GM23338 (cell line): ENCODE results near the gene DYNLT2. TPM values are rescaled to one million over a fixed set of nuclear protein-coding genes. Genes with fewer than 3 reads are reported as not detected.

Experiments
- ATAC-seq: fragments of 200-7000 bp; cut with Tn5 transposase; 3 replicates; pipeline ENCODE4 v1.9.1; 2020
- DNase-seq: peaks from one replicate; pipeline ENCODE4 v3.0.0-alpha.2; 2015; ENCODE audit warnings: low spot score
- H2AFZ ChIP-seq: fragments of 200-600 bp; sonication (generic); 2 replicates; pipeline ENCODE4 v1.8.0; 2016; ENCODE audit warnings: antibody characterized with exemption, mild to moderate bottlenecking, moderate library complexity
- H3F3A ChIP-seq: fragments of 200-600 bp; sonication (generic); replicated peaks from 2 replicates; pipeline ENCODE4 v1.8.0; 2017; ENCODE audit warnings: antibody characterized with exemption, mixed run types, low read depth
- H3K27ac ChIP-seq: fragments of 200-600 bp; sonication (generic); 2 replicates; pipeline ENCODE4 v1.6.1; 2016; ENCODE audit warnings: low read depth
- H3K27me3 ChIP-seq: fragments of 200-600 bp; sonication (generic); 2 replicates; pipeline ENCODE4 v1.8.0; 2016; ENCODE audit warnings: mild to moderate bottlenecking, mixed run types, moderate library complexity; ENCODE audit not compliant: insufficient read depth
- H3K36me3 ChIP-seq: fragments of 200-600 bp; sonication (generic); 2 replicates; pipeline ENCODE4 v1.8.0; 2016; ENCODE audit warnings: mild to moderate bottlenecking; ENCODE audit not compliant: insufficient read depth
- H3K4me1 ChIP-seq: fragments of 200-600 bp; sonication (generic); 2 replicates; pipeline ENCODE4 v1.8.0; 2016; ENCODE audit warnings: mild to moderate bottlenecking, moderate library complexity; ENCODE audit not compliant: insufficient read depth
- H3K4me2 ChIP-seq: fragments of 200-600 bp; sonication (generic); 2 replicates; pipeline ENCODE4 v1.7.1; 2017; ENCODE audit warnings: mixed run types
- H3K4me3 ChIP-seq: fragments of 200-600 bp; sonication (generic); 2 replicates; pipeline ENCODE4 v1.6.1; 2016; ENCODE audit warnings: mixed run types
- H3K79me2 ChIP-seq: fragments of 200-600 bp; sonication (generic); replicated peaks from 2 replicates; pipeline ENCODE4 v1.8.0; 2017; ENCODE audit warnings: mild to moderate bottlenecking; ENCODE audit not compliant: insufficient read depth
- H3K9me2 ChIP-seq: fragments of 200-600 bp; sonication (generic); 2 replicates; pipeline ENCODE4 v1.8.0; 2017; ENCODE audit not compliant: insufficient read depth
- H4K20me1 ChIP-seq: fragments of 200-600 bp; sonication (generic); replicated peaks from 2 replicates; pipeline ENCODE4 v1.8.0; 2017; ENCODE audit warnings: mild to moderate bottlenecking; ENCODE audit not compliant: insufficient read depth
- H3K27ac Mint-ChIP-seq: 2 replicates; pipeline ENCODE4 v1.8.0; 2020; ENCODE audit warnings: inconsistent platforms, mild to moderate bottlenecking, moderate library complexity, mixed read lengths
- H3K27me3 Mint-ChIP-seq: 3 replicates; pipeline ENCODE4 v1.8.0; 2022; ENCODE audit warnings: low read depth, mild to moderate bottlenecking, moderate library complexity, mixed read lengths, inconsistent platforms; ENCODE audit not compliant: insufficient read depth, poor library complexity
- H3K36me3 Mint-ChIP-seq: 3 replicates; pipeline ENCODE4 v1.8.0; 2021; ENCODE audit warnings: low read depth, mild to moderate bottlenecking, inconsistent platforms, moderate library complexity, mixed read lengths
- H3K4me1 Mint-ChIP-seq: 3 replicates; pipeline ENCODE4 v1.8.0; 2020; ENCODE audit warnings: mild to moderate bottlenecking, inconsistent platforms, mixed read lengths
- H3K4me3 Mint-ChIP-seq: 3 replicates; pipeline ENCODE4 v1.8.0; 2021; ENCODE audit warnings: moderate library complexity, mild to moderate bottlenecking, inconsistent platforms, mixed read lengths
- H3K9me3 Mint-ChIP-seq: 3 replicates; pipeline ENCODE4 v1.8.0; 2020; ENCODE audit warnings: moderate library complexity, mild to moderate bottlenecking, inconsistent platforms, mixed read lengths
- CREB1 ChIP-seq: fragments of 250-450 bp; sonication (Bioruptor Pico); IDR thresholded peaks from 2 replicates; pipeline ENCODE4 v1.5.0; 2020; ENCODE audit warnings: low read depth, mild to moderate bottlenecking, moderate library complexity
- CTCF ChIP-seq, 2 experiments: fragments of 200-600 bp in 1 of 2; sonication (generic) in 1 of 2; conservative IDR thresholded peaks; 2 replicates each; pipeline versions ENCODE4 v1.5.1 to v1.6.1; 2016 to 2017; ENCODE audit warnings: antibody characterized with exemption in 2 of 2, low read depth in 2 of 2, mild to moderate bottlenecking in 2 of 2, moderate library complexity in 1 of 2
- ETS1 ChIP-seq: IDR thresholded peaks from 2 replicates; pipeline ENCODE4 v1.6.1; 2016; ENCODE audit warnings: antibody characterized with exemption
- EZH2 ChIP-seq: fragments of 200-600 bp; sonication (generic); IDR thresholded peaks from one replicate; pipeline ENCODE4 v1.8.0; 2017; ENCODE audit warnings: antibody characterized with exemption, mild to moderate bottlenecking, low read depth; ENCODE audit not compliant: unreplicated experiment
- EZH2phosphoT487 ChIP-seq: fragments of 200-600 bp; sonication (generic); IDR thresholded peaks from one replicate; pipeline ENCODE4 v1.8.1; 2018; ENCODE audit warnings: antibody characterized with exemption; ENCODE audit not compliant: unreplicated experiment
- JUNB ChIP-seq: IDR thresholded peaks from one replicate; pipeline ENCODE4 v1.6.1; 2016; ENCODE audit warnings: antibody characterized with exemption; ENCODE audit not compliant: unreplicated experiment
- NANOG ChIP-seq: IDR thresholded peaks from 2 replicates; pipeline ENCODE4 v1.6.1; 2016; ENCODE audit warnings: antibody characterized with exemption, borderline replicate concordance
- POLR2AphosphoS5 ChIP-seq: IDR thresholded peaks from 2 replicates; pipeline ENCODE4 v1.6.1; 2016; ENCODE audit warnings: antibody characterized with exemption, low read depth
- REST ChIP-seq: IDR thresholded peaks from one replicate; pipeline ENCODE4 v1.6.1; 2018; ENCODE audit warnings: antibody characterized with exemption; ENCODE audit not compliant: unreplicated experiment
- STAT1 ChIP-seq: IDR thresholded peaks from one replicate; pipeline ENCODE4 v1.6.1; 2016; ENCODE audit warnings: antibody characterized with exemption; ENCODE audit not compliant: unreplicated experiment
- ZNF114 ChIP-seq: fragments of 250-450 bp; sonication (Bioruptor Pico); IDR thresholded peaks from 2 replicates; pipeline ENCODE4 v1.5.0; 2020; ENCODE audit warnings: mild to moderate bottlenecking, moderate library complexity
- ZNF331 ChIP-seq: fragments of 250-450 bp; sonication (Bioruptor Pico); IDR thresholded peaks from 2 replicates; pipeline ENCODE4 v1.5.0; 2020; ENCODE audit warnings: low read depth, mild to moderate bottlenecking, moderate library complexity
- ZNF462 ChIP-seq: fragments of 250-450 bp; sonication (Bioruptor Pico); IDR thresholded peaks from 2 replicates; pipeline ENCODE4 v1.5.0; 2020; ENCODE audit warnings: mild to moderate bottlenecking, moderate library complexity
- polyA plus RNA-seq: library from polyadenylated mRNA; unstranded; fragments of >200 nt; fragmentation: Nextera tagmentation; extraction: Ambion mirVana; gene quantifications from 2 replicates; pipeline ENCODE4 v1.2.1, GENCODE V29; 2016
- total RNA-seq: library from RNA; depleted of rRNA; stranded (reverse); fragments of >200 nt; shearing (Covaris generic); gene quantifications from 2 replicates; pipeline ENCODE4 v1.2.3, GENCODE V29; 2014

DYNLT2 gene
- total and polyA plus RNA-seq, 2 experiments from 2014 or later: 2.8 to 4.4 TPM

- Histone ChIP-seq H3K4me1 (no peaks in the 10 kb centered on the region), H3K4me3 (no peak overlapping the region), H4K20me1 (0 out of 2 replicates have a peak, but pooled peaks cover 14% of the 10 kb centered on the region), H3K79me2 (peaks cover 83% of the 10 kb centered on the region), H2AFZ (no peak overlapping the region), H3K9me2 (no peaks in the 10 kb centered on the region), H3F3A (no peaks in the 10 kb centered on the region), H3K27ac (no peak overlapping the region), H3K4me2 (no peak overlapping the region), H3K36me3 (peaks cover 20% of the 10 kb centered on the region), H3K27me3 (no peaks in the 10 kb centered on the region)
- TF ChIP-seq CREB1 (no peak), EZH2phosphoT487 (no peak), JUNB (no peak), POLR2AphosphoS5 (no peak), ZNF331 (no peak), REST (no peak), NANOG (no peak), EZH2 (no peak), CTCF (conservative IDR thresholded peaks at IDR 0.05; ENCODE audit: low read depth in 2 of 2) (no peak), ZNF114 (no peak), ETS1 (no peak), STAT1 (no peak), ZNF462 (no peak)
- peaks cover 13% of the 10 kb centered on the region for H3K27me3 Mint-ChIP-seq
- H3K4me3 Mint-ChIP-seq: no peak overlapping the region
- no peak for DNase-seq
- H3K27ac Mint-ChIP-seq: no peak overlapping the region
- H3K9me3 Mint-ChIP-seq: peaks cover 3% of the 10 kb centered on the region; the same call in 2 of the 3 replicates
- no peak for ATAC-seq
- H3K36me3 Mint-ChIP-seq: peaks cover 77% of the 10 kb centered on the region
- H3K4me1 Mint-ChIP-seq: peaks cover 10% of the 10 kb centered on the region; the same call in 2 of the 3 replicates
Measured at GRCh38 chr6:169691260-169691659, 60.1 kb downstream of the DYNLT2 start.
